Measurements from ENCODE around the gene TRPM2.
"Not testable (repeated sequence)": the region's sequence is repeated elsewhere in the genome, so short reads cannot be mapped to it uniquely, and the experiment has no call there.

TRPM2 gene

DNA sequence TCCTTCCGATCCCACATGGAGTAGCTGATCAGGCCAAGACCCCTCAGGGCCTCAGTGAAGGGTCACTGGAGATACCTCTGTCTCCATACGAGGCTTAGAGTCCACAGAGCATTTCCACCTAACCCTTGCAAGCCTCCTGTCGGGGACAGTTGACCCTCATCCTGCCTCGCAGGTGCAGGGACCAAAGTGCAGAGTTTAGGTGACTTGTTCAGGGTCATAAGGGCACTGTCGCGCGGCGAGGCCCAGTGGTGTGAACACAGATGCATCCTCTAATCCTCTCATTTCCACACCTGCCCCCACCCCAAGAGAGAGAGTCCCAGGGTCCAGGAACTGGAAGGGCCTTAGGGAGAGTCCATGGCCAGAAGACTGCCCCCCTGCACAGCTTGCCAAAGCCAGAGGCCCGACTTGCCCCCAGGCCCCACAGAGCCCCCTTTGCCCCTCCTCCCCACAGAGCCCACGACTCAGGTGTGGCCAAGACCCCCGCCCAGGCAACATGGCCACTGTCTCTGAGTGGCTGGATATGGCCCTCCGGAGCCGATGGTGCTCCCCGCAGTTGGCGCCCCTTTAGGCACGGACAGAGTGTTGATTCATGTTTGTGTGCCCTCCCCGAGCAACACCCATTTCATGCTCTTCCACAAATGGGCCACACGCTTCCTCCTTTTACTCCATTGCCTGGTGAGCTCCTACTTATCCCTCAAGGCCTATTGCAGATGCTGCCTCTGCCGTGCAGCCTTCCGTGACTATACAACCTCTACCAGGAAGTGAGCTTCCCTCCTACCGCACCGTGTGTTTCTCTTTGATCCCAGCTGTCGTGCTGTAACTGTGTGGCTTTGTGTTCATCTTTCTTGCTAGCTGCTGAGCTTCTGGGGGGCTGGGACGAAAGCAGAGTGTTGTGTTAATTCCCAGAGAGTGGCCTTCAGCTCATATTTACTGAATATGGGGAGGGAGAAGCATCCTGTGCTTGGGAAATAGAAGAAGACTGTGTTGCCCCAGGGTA, 1.7 kb downstream of the TRPM2 start:
- no peak for DNase-seq (ENCODE audit: low read depth in 2 of 2)

DNA sequence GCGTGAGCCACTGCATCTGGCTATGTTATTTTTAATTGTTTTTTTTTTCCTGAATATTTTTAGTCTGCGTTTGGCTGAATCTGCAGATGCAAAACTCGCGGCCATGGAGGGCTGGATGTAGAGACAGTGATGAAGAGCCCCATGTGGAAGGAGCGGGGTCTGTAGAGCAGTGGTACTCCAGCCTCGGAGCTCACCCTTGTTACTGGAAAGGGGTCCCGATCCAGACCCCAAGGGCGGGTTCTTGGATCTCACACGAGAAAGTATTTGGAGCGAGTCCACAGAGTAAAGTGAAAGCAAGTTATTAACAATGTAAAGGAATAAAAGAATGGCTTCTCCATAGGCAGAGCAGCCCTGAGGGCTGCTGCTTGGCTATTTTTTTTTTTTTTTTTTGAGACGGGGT, 2.7 kb downstream of the TRPM2 start:
- no peak for DNase-seq (ENCODE audit: low read depth in 2 of 2)

DNA sequence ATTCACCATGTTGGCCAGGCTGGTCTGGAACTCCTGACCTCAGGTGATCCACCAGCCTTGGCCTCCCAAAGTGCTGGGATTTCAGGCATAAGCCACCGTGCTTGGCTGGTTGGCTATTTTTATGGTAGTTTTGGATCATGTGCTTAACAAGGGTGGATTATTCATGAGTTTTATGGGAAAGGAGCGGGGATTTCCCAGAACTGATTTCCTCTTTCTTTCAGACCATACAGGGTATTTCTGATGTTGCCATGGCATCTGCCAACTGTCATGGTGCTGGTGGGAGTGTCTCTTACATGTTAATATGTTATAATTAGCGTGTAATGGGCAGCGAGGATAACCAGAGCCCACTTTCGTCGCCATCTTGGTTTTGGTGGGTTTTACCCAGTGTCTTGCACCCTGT, 3.2 kb downstream of the TRPM2 start:
- DNase-seq (ENCODE audit: low read depth in 2 of 2), result no peak

DNA sequence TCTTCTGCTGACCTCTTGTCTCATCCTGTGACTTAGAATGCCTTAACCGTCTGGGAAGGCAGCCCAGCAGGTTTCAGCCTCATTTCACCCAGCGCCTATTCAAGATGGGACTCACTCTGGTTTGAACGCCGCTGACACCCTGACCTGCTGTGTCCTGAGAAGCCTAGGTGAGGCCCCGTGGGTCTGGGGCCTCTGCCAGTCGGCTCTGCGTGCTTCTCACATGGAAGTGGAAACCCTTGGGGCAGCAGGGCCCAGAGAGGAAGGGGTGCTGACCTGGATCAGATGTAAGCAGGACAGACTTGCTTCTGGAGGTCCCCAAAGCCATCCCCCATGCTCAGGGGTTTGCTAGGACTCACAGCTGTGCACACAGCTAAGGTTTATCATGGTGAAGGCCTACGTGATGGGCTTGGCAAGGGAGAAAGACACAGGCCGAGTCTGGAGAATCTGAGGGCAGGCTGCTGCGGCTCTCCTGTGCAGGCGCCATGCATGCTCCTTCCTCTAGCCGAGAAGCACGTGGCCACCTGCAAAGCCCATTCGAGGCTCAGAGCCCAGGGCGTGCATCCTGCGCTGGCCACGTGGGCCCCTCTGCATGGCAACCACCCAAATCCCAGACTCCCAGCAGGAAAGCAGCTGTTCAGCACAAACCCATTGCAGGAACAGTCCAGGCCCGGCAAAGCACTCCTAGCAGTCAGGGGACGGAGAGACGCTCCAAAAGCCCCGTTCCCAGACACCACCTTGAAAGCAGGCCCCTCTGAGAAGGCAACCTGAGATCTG, 3.8 kb downstream of the TRPM2 start:
- DNase-seq (ENCODE audit: low read depth in 2 of 2), result no peak

DNA sequence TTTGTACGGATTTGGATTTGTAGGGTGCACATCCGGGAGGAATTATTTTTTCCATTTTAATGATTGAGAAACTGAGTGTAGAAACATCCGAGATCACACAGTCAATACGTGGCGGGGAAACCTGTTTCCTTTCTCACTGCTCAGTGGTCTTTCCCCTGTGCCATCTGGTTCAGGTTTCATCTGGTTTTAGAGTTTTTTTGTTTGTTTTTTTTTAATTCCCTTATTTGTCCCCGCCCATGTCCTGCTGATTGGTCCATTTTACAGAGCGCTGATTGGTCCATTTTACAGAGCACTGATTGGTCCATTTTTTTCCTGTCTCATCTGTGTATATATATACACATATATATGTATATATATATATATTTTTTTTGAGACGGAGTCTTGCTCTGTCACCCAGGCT, 6.0 kb downstream of the TRPM2 start:
- no peak for DNase-seq (ENCODE audit: low read depth in 2 of 2)

DNA sequence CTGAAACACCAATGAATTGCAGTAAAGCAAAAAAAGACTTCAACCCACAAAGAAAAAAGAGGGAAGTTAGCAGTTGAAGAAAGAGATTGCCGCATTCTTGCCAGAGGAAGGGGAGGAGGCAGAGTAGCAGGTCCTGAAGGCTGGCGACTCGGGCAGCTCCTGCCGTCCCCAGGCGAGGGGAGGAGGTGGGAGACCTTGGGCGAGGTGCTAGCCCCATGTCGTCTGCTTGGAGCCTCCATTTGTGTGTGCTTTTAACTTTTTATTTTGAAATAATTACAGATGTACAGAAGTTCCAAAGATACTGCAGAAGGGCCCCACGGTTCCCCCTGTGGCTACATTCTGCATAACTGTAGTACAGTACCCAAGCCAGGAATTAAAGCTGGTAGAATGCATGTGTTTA, 6.7 kb downstream of the TRPM2 start:
- no peak for DNase-seq (ENCODE audit: low read depth in 2 of 2)

DNA sequence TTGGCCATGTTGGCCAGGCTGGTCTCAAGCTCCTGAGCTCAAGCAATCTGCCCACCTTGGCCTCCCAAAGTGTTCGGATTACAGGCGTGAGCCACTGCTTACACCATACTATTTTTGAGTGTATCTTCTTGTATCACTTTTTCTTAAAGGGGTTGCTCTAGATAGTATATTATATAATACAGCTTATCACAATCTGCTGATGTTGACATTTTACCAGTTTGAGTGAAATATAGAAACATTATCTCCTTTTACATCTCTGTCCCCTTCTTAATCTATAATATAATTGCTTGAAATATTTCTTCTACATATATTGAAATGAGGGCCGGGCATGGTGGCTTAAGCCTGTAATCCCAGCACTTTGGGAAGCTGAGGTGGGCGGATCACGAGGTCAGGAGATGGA, 8.5 kb downstream of the TRPM2 start:
- not testable (repeated sequence) for DNase-seq (ENCODE audit: low read depth in 2 of 2)

DNA sequence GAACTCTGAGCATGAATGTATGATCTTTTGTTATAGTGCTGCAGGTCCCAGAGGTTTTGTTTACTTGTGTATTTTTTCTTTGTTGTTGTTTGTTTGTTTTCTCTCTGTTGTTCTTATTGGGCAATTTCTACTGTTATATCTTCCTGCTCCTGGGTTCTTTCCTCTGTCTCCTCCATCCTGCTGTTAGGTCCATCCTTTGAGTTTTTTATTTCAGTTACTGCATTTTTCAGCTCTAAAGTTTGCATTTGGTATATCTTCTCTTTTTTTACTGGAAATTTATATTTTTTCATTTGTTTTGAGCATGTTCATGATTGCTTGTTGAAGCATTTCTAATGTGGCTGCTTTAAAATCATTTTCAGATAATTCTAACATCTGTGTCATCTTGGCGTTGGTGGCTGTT, 9.9 kb downstream of the TRPM2 start:
- DNase-seq (ENCODE audit: low read depth in 2 of 2), result no peak

DNA sequence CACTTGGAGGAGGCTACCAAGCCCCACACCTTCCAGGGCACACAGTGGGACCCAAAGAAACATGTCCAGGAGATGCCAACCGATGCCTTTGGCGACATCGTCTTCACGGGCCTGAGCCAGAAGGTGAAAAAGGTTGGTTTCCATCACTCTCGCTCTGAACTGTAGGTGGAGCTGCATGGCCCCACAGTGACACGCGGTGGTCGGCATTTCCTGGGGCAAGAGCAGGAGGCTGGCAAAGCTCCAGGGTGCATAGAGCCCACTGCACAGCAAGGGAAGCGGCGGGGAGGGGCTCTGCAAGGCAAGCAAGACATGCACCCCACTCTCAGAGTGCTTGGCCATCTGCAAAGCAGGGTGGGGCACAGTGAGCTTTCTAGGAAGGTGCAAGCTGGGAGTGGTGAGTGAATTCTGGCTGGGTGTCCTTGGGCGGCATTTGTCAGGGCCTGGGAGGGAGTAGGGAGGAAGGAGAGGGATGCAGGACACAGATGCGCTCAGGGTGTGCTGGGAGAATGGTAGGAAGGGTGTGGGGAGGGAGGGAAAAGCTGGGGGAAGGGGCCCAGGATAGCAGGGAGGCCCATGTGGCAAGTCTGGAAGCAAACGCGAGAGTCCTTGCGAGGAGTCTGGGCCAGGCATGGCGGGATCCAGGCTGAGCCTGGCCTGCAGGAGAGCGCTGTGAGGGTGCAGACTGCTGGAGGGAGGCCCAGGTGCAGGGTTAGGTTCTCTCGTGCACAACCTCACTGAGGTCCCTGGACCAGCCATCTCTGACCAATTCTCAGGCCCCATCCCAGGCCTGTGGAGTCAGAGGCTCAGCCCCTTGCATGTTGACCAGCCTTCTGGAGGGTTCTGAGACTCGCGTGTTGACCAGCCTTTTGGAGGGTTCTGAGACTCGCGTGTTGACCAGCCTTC, 11.0 kb downstream of the TRPM2 start:
- no peak for DNase-seq (ENCODE audit: low read depth in 2 of 2)

DNA sequence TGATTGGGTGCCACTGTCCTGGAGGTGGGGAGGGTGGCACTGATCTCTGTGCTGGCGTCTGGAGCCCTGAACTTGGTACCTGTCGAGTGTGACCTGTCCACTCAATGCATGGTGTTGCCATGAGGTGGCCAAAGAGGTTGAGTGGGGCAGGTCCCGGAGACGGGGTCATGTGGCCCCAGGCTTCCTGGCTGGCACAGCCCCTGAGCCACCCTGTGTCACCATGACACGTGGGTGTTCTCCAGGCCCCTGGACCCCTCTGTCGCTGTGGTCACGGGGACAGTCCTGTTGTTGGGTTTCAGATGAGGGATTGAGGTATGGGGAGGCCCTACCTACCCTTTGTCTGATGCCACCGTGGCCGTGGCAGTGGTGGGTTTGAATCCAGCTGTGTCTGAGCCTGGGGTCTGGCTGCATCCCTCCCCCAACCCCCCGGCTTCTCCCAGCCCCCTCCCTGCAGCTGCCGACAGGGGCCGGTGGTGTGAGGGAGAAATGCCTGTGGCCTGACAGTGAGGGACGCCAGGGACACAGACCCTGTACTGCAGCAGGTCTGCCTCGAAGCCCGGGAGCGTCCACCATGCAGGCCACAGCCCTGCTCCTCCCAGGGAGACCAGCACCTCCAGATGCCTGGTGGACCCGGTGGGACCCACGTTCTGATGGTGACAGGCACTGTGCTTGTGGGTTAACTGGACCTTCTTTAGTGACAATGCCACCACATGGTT, 12.0 kb downstream of the TRPM2 start:
- no peak for DNase-seq (ENCODE audit: low read depth in 2 of 2)

DNA sequence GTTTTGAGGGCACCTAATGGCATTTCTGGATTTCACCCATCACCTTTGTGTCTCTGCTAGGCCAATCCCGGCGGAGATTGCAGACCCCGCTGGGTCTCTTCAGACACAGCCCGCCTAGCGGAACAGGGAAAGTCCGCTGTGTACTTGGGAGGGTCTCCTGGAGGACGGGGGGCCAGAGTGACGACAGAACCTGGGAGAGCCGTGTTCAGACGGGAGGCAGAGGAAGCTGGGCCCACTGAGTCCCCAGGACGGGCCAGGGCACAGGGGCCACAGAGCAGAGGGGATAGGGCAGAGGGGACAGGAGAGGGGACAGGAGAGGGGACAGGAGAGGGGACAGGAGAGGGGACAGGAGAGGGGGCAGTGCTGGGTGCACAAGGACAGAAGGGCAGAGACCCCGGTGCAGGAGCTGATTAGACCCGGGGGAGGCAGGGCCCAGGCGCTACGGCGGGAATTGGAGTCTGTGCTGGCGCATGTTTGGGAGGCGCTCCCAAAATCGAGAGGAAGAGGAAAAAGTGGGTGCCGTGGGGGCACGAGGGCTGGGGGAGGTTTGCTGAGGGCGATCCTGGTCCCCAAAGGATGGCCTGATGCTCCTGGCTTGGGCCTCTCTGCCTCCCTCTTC, 12.7 kb downstream of the TRPM2 start:
- no peak for DNase-seq (ENCODE audit: low read depth in 2 of 2)

DNA sequence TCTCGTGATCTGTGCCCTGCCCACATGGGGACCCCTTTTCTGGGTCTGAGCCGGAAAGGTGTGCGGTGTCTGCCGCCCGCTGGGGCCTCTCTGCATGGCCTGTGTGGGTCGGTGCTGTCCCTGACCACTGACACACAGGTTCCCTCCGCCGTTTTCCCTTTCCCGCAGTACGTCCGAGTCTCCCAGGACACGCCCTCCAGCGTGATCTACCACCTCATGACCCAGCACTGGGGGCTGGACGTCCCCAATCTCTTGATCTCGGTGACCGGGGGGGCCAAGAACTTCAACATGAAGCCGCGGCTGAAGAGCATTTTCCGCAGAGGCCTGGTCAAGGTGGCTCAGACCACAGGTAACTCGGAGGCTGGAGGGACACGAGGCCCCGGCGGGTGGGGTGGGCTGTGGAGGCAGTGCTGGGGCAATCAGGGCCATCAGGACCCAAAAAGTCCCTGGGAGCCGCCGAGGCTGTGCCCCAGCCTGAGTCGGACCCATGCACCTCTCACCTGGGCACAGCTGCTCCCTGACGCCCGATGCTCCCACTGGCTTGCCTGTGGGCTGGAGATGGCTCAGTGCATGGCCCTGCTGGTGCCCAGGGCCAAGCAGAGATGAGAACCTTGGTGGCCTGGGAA, 13.3 kb downstream of the TRPM2 start:
- no peak for DNase-seq (ENCODE audit: low read depth in 2 of 2)

DNA sequence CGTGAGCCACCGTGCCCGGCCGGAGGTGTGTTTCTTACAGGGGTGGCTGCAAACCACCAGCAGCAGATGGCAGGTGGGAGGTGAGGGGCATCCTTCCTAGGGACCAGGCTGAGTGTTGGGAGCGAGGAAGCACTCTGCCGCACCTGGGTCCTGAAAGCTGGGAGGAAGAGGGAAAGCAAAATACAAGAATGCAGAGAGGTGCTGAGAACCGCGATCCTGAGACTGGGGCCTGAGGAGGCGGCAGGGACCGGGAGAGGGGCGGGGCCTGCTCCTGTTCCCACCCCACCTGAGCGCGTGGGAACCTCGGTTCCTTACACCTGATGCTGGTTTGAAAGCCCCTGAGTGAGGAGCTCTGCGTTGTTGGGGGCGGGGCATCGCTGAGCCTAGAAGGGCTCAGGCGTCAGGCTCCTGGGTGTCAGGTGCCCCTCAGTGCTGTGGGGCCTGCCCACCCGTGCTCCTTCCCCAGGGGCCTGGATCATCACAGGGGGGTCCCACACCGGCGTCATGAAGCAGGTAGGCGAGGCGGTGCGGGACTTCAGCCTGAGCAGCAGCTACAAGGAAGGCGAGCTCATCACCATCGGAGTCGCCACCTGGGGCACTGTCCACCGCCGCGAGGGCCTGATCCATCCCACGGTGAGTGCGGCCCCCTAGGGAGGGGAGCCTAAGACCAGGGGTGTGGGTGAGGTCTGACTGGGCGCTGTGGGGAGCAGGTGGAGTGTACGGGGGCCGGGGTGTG, 15.5 kb downstream of the TRPM2 start:
- DNase-seq (ENCODE audit: low read depth in 2 of 2), result no peak

DNA sequence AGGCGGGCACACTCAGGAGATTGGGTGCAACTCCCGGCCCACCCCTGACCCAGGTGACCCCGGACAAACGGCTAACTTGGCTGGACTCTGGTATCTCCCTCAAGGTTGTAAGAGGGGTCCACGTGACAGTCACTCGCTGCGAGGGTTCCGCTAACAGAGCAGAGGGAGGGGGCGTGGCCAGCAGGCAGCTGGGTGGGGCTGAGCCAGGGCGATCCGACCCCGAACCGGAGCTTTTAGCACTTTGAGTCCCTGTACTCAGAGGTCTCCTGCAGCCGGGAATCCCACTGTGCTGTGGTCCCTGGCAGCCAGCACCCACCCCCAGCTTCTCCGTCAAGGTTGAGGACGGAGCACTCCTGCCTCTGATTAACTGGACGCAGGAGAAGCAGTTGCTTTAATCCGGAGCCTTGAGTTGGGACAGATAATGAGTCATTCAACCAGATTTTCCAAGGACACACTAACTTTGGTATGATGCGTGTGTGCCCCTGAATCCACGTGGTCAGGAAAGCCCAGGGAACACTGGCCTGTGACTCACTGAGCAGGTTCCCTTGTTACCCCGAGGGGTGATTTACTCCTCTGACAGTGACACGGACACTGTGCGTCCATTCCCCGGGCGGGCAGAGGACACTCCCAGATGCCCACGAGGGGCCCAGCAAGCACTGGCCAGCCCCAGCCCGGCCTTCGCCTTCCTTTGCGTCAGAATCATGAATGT, 16.8 kb downstream of the TRPM2 start:
- no peak for DNase-seq (ENCODE audit: low read depth in 2 of 2)

DNA sequence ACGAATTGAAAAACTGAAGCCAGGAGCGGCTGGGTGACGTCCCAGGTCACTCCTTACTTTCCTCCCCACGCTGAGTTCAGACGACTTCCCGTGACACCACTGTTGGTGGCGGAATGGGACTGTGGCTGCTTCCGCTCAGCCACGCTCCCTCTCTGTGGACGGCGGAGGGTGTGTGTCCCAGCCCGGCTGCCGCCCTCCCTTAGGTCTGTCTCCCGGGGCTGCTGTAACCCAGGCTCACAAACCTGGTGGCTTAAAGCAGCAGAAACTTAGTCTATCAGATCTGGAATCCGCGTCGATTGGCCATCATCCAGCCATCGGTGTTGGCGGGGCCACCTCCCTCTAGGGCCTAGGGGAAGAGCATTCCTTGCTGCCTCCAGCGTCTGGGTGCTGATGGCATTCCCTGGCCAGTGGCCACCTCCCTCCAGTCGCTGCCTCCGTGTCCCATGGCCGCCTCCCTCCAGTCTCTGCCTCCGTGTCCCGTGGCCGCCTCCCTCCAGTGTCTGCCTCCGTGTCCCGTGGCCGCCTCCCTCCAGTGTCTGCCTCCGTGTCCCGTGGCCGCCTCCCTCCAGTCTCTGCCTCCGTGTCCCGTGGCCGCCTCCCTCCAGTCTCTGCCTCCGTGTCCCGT, 17.5 kb downstream of the TRPM2 start:
- DNase-seq (ENCODE audit: low read depth in 2 of 2), result no peak

DNA sequence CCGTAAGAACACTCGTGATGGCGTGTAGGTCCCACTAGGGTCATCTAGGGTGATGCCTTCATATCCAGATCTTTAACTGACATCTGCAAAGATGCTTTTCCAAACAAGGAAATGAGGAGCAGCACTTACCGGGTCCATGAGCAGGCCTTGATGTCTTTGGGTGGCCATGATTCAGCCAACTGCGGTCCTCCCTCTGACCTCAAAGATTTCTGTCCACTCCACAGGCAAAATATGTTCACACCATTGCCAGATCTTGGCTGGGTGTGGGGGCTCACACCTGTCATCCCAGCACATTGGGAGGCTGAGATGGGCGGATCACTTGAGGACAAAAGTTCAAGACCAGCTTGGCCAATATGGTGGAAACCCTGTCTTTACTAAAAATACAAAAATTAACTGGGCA, 18.2 kb downstream of the TRPM2 start:
- no peak for DNase-seq (ENCODE audit: low read depth in 2 of 2)

DNA sequence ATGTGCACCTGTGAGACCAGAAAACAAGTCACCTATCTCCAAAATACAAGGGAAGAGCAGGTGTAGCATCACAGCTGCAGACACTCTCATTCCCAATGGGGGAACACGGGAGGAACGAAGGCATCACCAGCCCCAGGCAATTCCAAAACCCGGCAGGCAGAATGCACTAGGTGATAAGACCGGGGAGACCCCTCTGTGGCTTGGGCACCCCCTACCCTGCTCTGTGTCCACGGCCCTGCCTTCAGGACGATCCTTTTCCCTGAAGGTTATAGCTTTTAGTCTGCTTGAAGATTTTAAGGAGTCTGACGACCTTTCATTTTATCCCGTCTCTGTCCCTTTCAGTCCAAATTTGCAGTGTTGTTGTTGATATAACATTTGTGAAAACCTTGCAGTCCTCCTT, 19.2 kb downstream of the TRPM2 start:
- no peak for DNase-seq (ENCODE audit: low read depth in 2 of 2)

DNA sequence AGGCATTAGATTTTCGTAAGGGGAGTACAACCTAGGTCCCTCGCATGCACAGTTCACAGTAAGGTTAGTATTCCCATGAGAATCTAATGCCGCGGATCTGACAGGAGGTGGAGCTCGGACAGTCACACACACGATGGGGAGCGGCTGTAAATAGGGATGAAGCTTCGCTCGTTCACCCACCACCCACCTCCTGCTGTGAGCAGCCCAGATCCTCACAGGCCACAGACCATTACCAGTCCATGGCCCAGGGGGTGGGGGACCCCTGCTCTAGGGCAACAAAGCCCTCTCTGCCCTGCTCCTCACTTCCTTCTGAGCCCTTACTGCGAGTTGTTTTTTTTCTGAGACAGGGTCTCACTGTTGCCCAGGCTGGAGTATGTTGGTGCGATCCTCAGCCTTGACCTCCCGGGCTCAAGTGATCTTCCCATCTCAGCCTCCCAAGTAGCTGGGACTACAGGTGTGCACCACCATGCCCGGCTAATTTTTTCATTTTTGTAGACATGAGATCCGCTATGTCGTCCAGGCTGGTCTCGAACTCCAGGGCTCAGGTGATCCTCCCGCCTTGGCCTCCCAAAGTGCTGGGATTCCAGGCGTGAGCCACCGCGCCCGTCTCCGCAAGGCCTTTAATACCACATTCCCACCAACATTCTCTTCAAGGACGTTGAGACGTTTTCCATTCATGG, 21.3 kb downstream of the TRPM2 start:
- no peak for DNase-seq (ENCODE audit: low read depth in 2 of 2)

Measured in stimulated activated CD8-positive, alpha-beta memory T cell treated with anti-CD3 and anti-CD28 coated beads, Interleukin-7, amount 100 ng/mL, for 4 hours (primary cell).